ENCODE results near the gene ADCY9. TPM values are rescaled to one million over a fixed set of nuclear protein-coding genes. Genes with fewer than 3 reads are reported as not detected.

The ADCY9 gene
- total and polyA plus RNA-seq, 5 donors = 13.0 to 31.4 (median 27.0) TPM

- WGBS = 72% methylated on average over 5 of the region's 5 CpGs
- intact Hi-C loops (cut with DNase I) = no loop called here
- no peak for ATAC-seq
Measured at GRCh38 chr16:4092547-4093265, 23.5 kb downstream of the ADCY9 start.

GRCh38 chr16:4091240-4092012 lies 24.8 kb downstream of the ADCY9 start:
- Histone ChIP-seq H3K27ac (ENCODE audit: low read length) (peak overlapping the region; percentile 20), H3K9me3 (ENCODE audit: control insufficient read depth, low read length) (no peaks in the 10 kb centered on the region), H3K4me3 (ENCODE audit: low read length) (no peak overlapping the region), H3K27me3 (ENCODE audit: control insufficient read depth, insufficient read depth) (no peaks in the 10 kb centered on the region), H3K4me1 (ENCODE audit: control insufficient read depth, insufficient read depth, low read length) (peaks cover 3% of the 10 kb centered on the region)
- intact Hi-C loops (cut with DNase I) = no loop called here
- WGBS = 91% methylated on average over 17 of the region's 17 CpGs
- DNase-seq (no peak), ATAC-seq (no peak)

More at GRCh38 chr16:4092547-4093265, 23.5 kb downstream of the ADCY9 start:
- no peaks in the 10 kb centered on the region for H3K9me3 ChIP-seq (ENCODE audit: control insufficient read depth, low read length)
- H3K27ac ChIP-seq (ENCODE audit: low read length) = no peak overlapping the region
- H3K4me3 ChIP-seq (ENCODE audit: low read length) = no peak overlapping the region
- H3K27me3 ChIP-seq (ENCODE audit: control insufficient read depth, insufficient read depth) = no peaks in the 10 kb centered on the region
- H3K4me1 ChIP-seq (ENCODE audit: control insufficient read depth, insufficient read depth, low read length) = peaks cover 3% of the 10 kb centered on the region
- no peak for DNase-seq

DNA sequence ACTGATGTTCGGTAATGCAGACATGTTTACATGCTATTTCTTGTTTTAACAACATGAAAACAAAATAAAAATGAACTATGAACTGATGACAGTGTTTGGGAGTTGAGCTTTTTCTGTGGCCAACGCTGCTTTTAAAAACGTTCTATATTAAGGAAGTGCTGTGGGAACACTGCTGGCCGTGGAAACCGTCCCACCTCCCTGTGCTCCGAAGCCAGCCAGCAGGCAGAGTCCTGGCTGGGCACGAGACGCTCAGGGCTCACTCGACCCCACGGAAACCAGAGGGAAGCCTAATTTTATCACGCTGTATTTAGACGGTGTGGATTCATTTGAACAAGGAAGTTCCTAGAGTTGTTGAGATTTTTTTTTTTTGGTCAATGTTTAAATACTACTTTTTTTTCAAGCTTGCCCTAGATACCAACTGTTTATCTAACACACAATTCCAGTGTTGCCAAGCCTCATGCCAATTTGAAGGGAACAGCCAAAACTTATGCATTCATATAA lies 25.8 kb downstream of the ADCY9 start:
- Histone ChIP-seq H3K9me3 (ENCODE audit: control insufficient read depth, low read length) (no peaks in the 10 kb centered on the region), H3K27ac (ENCODE audit: low read length) (peak overlapping the region; percentile 40)
- WGBS = 6% methylated on average over 12 of the region's 12 CpGs

DNA sequence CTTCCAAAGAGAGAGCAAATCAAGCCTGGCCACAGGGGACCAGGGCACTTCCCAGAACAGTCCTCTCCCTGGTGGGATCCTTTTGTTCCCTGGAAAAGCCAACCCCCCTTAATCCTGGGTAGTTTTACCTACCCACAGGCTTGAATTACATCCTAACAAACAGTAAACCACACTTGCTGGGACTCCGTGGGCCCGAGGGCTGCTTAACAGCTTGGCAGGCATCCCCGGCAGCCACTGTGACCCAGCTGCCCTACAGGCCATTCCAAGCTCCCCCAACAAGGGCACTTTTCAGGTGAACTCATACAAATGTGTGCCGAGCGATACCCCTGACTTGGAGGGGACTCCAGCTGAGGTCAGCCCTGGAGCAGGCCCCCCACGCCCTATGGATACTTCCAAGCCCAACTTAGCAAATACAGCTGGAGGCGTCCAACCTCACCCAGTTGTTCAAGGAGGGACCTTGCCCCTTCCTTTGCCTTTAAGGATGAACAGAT lies 26.4 kb downstream of the ADCY9 start:
- Histone ChIP-seq H3K4me1 (ENCODE audit: control insufficient read depth, insufficient read depth, low read length) (peaks cover 3% of the 10 kb centered on the region), H3K27me3 (ENCODE audit: control insufficient read depth, insufficient read depth) (no peaks in the 10 kb centered on the region), H3K9me3 (ENCODE audit: control insufficient read depth, low read length) (no peaks in the 10 kb centered on the region), H3K4me3 (ENCODE audit: low read length) (no peak overlapping the region), H3K27ac (ENCODE audit: low read length) (peak overlapping the region; percentile 95)
- ATAC-seq (peak in 1 of 2 donors; percentile 23), DNase-seq (no peak)
- intact Hi-C loops (cut with DNase I) = no loop called here
- 48% methylated on average over 7 of the region's 7 CpGs for WGBS

More for the DNA sequence above, 25.8 kb downstream of the ADCY9 start:
- no peaks in the 10 kb centered on the region for H3K27me3 ChIP-seq (ENCODE audit: control insufficient read depth, insufficient read depth)
- peaks cover 3% of the 10 kb centered on the region for H3K4me1 ChIP-seq (ENCODE audit: control insufficient read depth, insufficient read depth, low read length)
- DNase-seq = peak; percentile 58 to 87 (median 84)
- H3K4me3 ChIP-seq (ENCODE audit: low read length) = no peak overlapping the region
- ATAC-seq = peak; percentile 80 to 86
- intact Hi-C loops (cut with DNase I) = no loop called here

- Histone ChIP-seq H3K27ac (ENCODE audit: low read length) (peak overlapping the region; percentile 45), H3K4me3 (ENCODE audit: low read length) (no peak overlapping the region), H3K9me3 (ENCODE audit: control insufficient read depth, low read length) (no peaks in the 10 kb centered on the region), H3K27me3 (ENCODE audit: control insufficient read depth, insufficient read depth) (no peaks in the 10 kb centered on the region), H3K4me1 (ENCODE audit: control insufficient read depth, insufficient read depth, low read length) (peaks cover 3% of the 10 kb centered on the region)
- intact Hi-C loops (cut with DNase I) = no loop called here
- ATAC-seq (peak in 1 of 2 donors; percentile 3), DNase-seq (no peak)
- 77% methylated on average over 15 of the region's 15 CpGs for WGBS
Measured at GRCh38 chr16:4089251-4089810, 26.9 kb downstream of the ADCY9 start.

DNA sequence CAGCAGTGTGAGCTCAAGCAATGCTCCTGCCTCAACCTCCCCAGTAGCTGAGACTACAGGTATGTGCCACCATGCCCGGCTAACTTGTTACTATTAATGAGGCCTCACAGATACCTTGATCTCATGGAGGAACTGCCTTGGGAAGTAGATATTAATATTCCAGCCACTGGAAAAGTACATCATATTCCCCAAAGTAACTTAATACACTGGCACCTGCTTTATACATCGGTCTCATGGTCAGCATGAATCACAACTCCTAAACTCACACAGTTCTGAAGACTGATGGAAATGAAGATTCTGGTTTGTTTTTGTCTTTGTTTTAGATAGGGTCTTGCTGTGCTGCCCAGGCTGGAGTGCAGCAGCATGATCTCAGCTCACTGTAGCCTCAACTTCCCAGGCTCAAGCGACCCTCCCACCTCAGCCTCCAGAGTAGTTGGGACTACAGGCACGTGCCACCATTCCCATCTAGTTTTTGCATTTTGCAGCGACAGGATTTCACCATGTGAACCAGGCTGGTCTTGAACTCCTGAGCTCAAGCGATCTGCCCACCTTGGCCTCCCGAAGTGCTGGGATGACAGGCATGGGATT lies 28.2 kb downstream of the ADCY9 start:
- WGBS = 96% methylated on average over 7 of the region's 7 CpGs
- intact Hi-C loops (cut with DNase I) = no loop called here
- ATAC-seq (no peak), DNase-seq (no peak)
- no peaks in the 10 kb centered on the region for H3K27me3 ChIP-seq (ENCODE audit: control insufficient read depth, insufficient read depth)
- no peaks in the 10 kb centered on the region for H3K9me3 ChIP-seq (ENCODE audit: control insufficient read depth, low read length)
- H3K27ac ChIP-seq (ENCODE audit: low read length) = no peak overlapping the region
- no peak overlapping the region for H3K4me3 ChIP-seq (ENCODE audit: low read length)
- peaks cover 3% of the 10 kb centered on the region for H3K4me1 ChIP-seq (ENCODE audit: control insufficient read depth, insufficient read depth, low read length)

GRCh38 chr16:4087099-4087885 lies 28.9 kb downstream of the ADCY9 start:
- WGBS = 72% methylated on average over 12 of the region's 12 CpGs
- H3K27me3 ChIP-seq (ENCODE audit: control insufficient read depth, insufficient read depth) = no peaks in the 10 kb centered on the region
- H3K4me3 ChIP-seq (ENCODE audit: low read length) = no peak overlapping the region
- peaks cover 3% of the 10 kb centered on the region for H3K4me1 ChIP-seq (ENCODE audit: control insufficient read depth, insufficient read depth, low read length)
- ATAC-seq (peak in 1 of 2 donors; percentile 27), DNase-seq (no peak)
- peak overlapping the region; percentile 21 for H3K27ac ChIP-seq (ENCODE audit: low read length)
- no peaks in the 10 kb centered on the region for H3K9me3 ChIP-seq (ENCODE audit: control insufficient read depth, low read length)
- intact Hi-C loops (cut with DNase I) = no loop called here

DNA sequence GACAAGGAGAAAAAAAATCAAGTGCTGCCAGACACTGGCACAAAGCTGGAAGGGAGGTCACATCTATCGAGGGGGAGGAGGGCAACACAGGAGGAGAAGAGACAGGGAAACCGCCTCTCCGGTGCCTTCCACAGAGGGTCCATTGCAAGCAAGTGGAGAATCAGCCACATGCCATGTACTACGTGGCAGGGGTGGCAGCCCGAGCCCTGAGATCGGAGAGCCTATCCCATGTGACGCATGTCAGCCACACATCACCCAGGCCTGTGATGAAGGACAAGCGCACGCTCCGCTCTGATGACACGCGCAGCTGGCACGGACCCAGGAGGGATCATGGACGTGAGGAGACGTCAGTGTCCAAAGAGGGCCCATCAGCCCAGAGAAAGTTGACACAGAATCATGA lies 30.1 kb downstream of the ADCY9 start:
- peak overlapping the region; percentile 53 for H3K27ac ChIP-seq (ENCODE audit: low read length)
- no peaks in the 10 kb centered on the region for H3K27me3 ChIP-seq (ENCODE audit: control insufficient read depth, insufficient read depth)
- H3K4me3 ChIP-seq (ENCODE audit: low read length) = no peak overlapping the region
- DNase-seq = peak; percentile 74 to 90 (median 85)
- WGBS = 63% methylated on average over 15 of the region's 15 CpGs
- peaks cover 3% of the 10 kb centered on the region for H3K4me1 ChIP-seq (ENCODE audit: control insufficient read depth, insufficient read depth, low read length)
- H3K9me3 ChIP-seq (ENCODE audit: control insufficient read depth, low read length) = no peaks in the 10 kb centered on the region
- peak; percentile 64 to 80 for ATAC-seq
- intact Hi-C loops (cut with DNase I) = no loop called here

- DNase-seq (no peak), ATAC-seq (peak in 1 of 2 donors; percentile 11)
- no peaks in the 10 kb centered on the region for H3K27me3 ChIP-seq (ENCODE audit: control insufficient read depth, insufficient read depth)
- intact Hi-C loops (cut with DNase I) = no loop called here
- 79% methylated on average over 12 of the region's 12 CpGs for WGBS
- H3K27ac ChIP-seq (ENCODE audit: low read length) = no peak overlapping the region
- H3K9me3 ChIP-seq (ENCODE audit: control insufficient read depth, low read length) = no peaks in the 10 kb centered on the region
- no peak overlapping the region for H3K4me3 ChIP-seq (ENCODE audit: low read length)
- peaks cover 3% of the 10 kb centered on the region for H3K4me1 ChIP-seq (ENCODE audit: control insufficient read depth, insufficient read depth, low read length)
Measured at GRCh38 chr16:4085405-4085970, 30.8 kb downstream of the ADCY9 start.

- DNase-seq (no peak), ATAC-seq (no peak)
- Histone ChIP-seq H3K27me3 (ENCODE audit: control insufficient read depth, insufficient read depth) (no peaks in the 10 kb centered on the region), H3K9me3 (ENCODE audit: control insufficient read depth, low read length) (no peaks in the 10 kb centered on the region), H3K4me1 (ENCODE audit: control insufficient read depth, insufficient read depth, low read length) (no peaks in the 10 kb centered on the region), H3K27ac (ENCODE audit: low read length) (no peak overlapping the region), H3K4me3 (ENCODE audit: low read length) (no peak overlapping the region)
- 96% methylated on average over 5 of the region's 5 CpGs for WGBS
- intact Hi-C loops (cut with DNase I) = no loop called here
Measured at GRCh38 chr16:4083347-4083870, 32.8 kb downstream of the ADCY9 start.
